ENCODE data around the gene CLECL1. TPM values are rescaled to one million over a fixed set of nuclear protein-coding genes. Genes with fewer than 3 reads are reported as not detected.
A peak's percentile ranks its signal among the peaks of the same experiment; 100 is the strongest.

CLECL1 gene
- total RNA-seq, 1 experiment from 2014 or later = not detected

GRCh38 chr12:9751204-9752144, 18.6 kb upstream of the CLECL1 start:
- RAD21 ChIA-PET (ENCODE audit: low non-redundant PET in 1 of 2, low total read pairs in 2 of 2, uncharacterized antibody in 2 of 2, unreplicated experiment in 2 of 2) = interaction anchor here in 1 of 2 experiments (0.6 to 1.2 kb wide), 3 partner anchors 46 to 808 kb away, joined by 3 to 4 read pairs (median 4); no protein-coding TSS in a partner anchor
- peak; percentile 12 for DNase-seq (ENCODE audit: low read depth, low spot score)
- intact Hi-C loops (cut with micrococcal nuclease) = no loop called here

More at GRCh38 chr12:9751204-9752144, 18.6 kb upstream of the CLECL1 start:
- BruUV-seq (replicated peaks) = no TSS peak
- Histone ChIP-seq H3K27me3 (ENCODE audit: insufficient read depth, low read length) (peaks cover 28% of the 10 kb centered on the region), H2AFZ (ENCODE audit: low read depth, low read length, poor library complexity, severe bottlenecking) (peak overlapping the region; percentile 79), H3K9ac (ENCODE audit: low read length) (no peak overlapping the region), H3K9me2 (ENCODE audit: insufficient read depth) (no peaks in the 10 kb centered on the region), H3K9me3 (ENCODE audit: control insufficient read depth in 1 of 2, insufficient read depth in 1 of 2, low read depth in 1 of 2, low read length in 2 of 2) (no peaks in the 10 kb centered on the region), H3K4me2 (ENCODE audit: low read length) (no peak overlapping the region), H3K36me3 (ENCODE audit: control insufficient read depth in 1 of 2, insufficient read depth in 2 of 2, low read length in 2 of 2) (no peaks in the 10 kb centered on the region), H4K20me1 (ENCODE audit: insufficient read depth) (no peaks in the 10 kb centered on the region), H3K4me3 (replicated peaks in 1 of 2; ENCODE audit: low read depth in 1 of 2, low read length in 2 of 2) (no peak overlapping the region), H3K4me1 (ENCODE audit: control insufficient read depth in 1 of 2, insufficient read depth in 2 of 2, low read length in 2 of 2) (peaks cover 0 to 3% of the 10 kb centered on the region in 2 experiments; a peak in 2 of 4 replicates), H3K27ac (ENCODE audit: low read depth, low read length) (no peak overlapping the region), H3K79me2 (ENCODE audit: insufficient read depth, low read length) (no peaks in the 10 kb centered on the region)
- ATAC-seq = peak; percentile 62; the same call in 1 of the 2 replicates
- POLR2A ChIA-PET = no interaction called here
- CTCF ChIA-PET = interaction anchor here (0.7 to 5.4 kb wide), 26 partner anchors 10 to 421 kb away, joined by 3 to 68 read pairs (median 6); partner anchors contain the start of genes CD69, CLEC12B, CLEC1B and OLR1
- no peak for TF ChIP-seq ZBTB33 (IDR thresholded peaks at IDR 0.05; ENCODE audit: extremely low read depth, insufficient replicate concordance, low read length)
- TF ChIP-seq CTCF (IDR thresholded peaks at IDR 0.05 in 2 of 3, conservative IDR thresholded peaks at IDR 0.05 in 1 of 3; ENCODE audit: borderline replicate concordance in 1 of 3, insufficient read depth in 1 of 3, low read depth in 2 of 3, low read length in 2 of 3) = peak; percentile 28 to 52 (median 48); a peak in 5 of 6 replicates
- peak; percentile 38 for TF ChIP-seq RAD21 (IDR thresholded peaks at IDR 0.05; ENCODE audit: low read depth)

Measured in HCT116 (cell line).